Jurkat, Clone E6-1 (cell line): ENCODE results near the gene TAGLN.

Experiments used
- DNase-seq: peaks from one replicate; pipeline ENCODE4 v3.0.0-alpha.2; 2011; ENCODE audit warnings: low read depth, low spot score
- H3K4me3 ChIP-seq: 2 replicates; pipeline ENCODE4 v1.5.1; 2011; ENCODE audit warnings: mild to moderate bottlenecking, low read length, control low read depth, moderate library complexity

Gene TAGLN

DNA sequence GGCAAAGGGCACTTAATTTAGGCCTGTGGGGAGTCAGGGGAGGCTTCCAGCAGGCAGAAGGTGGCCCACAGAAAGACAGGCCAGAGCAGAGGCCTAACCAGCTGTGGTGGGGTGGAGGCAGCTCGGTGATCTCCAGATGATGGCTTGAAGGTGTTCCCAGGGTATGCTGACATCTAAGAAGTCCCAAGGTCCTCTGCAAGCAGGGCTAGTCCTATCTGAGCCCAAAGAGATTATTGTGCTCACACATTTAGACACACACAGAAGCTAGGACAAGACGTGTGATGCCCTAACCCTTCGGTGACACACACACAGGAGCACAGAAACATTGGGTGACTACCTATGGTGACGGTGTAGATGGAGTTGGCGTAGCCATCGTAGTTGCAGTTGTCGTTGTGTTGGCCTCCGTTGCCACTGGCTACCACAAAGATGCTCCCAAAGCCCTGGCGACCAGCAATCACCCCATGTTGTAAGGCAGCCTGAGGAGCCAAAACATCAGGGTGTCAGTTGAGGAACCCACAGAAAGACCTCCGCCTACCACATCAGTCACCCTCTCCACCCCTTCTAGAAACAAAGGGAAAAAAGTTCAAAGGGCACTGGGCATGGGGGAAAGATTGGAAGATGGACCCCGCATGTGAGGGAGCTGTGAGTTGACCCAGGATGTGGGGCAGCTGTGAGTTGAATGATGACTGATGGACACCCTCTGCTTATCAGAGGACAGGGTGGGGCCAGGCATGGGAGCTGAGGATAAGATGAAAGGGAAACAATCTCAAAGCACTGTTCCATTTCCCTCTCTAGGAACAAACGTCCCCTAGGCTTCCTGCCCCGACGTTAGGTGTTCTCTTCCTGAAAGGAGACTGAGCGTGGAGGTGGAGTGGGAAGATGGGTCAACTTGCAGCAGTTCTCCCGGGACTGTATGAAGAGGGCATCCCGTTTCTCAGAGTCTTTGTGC, 24.8 kb downstream of the TAGLN start:
- no peak for DNase-seq
- H3K4me3 ChIP-seq, result no peak overlapping the region

DNA sequence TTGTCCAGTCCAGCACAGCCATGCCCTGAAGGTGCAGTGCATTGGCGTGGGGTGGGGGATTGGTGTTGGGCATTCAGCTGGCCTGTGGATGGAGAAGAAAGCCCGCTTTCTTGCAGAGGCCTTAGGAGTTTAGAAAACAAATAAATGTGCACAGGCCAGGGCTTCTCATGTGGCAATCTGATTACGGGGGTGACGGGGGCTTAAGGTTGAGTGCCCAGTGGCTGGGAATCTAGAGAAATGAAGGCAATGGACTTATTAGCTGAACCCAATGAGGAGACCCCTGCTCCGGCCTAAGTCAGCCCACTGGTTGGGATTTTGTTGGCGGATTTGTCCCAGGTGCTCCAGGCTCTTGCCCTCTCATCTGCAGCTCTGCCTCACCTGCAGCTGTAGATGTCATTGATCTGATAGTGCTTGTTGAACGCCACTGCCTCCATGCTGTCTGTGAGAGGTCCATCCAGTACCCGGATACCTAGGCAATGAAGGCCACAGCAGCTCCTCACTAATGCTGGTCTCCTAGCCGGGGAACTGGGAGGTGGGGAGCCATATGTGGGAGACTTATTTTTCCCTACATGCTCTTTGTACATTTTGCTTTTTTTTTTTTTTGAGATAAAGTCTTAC, 26.5 kb downstream of the TAGLN start:
- DNase-seq, result no peak

DNA sequence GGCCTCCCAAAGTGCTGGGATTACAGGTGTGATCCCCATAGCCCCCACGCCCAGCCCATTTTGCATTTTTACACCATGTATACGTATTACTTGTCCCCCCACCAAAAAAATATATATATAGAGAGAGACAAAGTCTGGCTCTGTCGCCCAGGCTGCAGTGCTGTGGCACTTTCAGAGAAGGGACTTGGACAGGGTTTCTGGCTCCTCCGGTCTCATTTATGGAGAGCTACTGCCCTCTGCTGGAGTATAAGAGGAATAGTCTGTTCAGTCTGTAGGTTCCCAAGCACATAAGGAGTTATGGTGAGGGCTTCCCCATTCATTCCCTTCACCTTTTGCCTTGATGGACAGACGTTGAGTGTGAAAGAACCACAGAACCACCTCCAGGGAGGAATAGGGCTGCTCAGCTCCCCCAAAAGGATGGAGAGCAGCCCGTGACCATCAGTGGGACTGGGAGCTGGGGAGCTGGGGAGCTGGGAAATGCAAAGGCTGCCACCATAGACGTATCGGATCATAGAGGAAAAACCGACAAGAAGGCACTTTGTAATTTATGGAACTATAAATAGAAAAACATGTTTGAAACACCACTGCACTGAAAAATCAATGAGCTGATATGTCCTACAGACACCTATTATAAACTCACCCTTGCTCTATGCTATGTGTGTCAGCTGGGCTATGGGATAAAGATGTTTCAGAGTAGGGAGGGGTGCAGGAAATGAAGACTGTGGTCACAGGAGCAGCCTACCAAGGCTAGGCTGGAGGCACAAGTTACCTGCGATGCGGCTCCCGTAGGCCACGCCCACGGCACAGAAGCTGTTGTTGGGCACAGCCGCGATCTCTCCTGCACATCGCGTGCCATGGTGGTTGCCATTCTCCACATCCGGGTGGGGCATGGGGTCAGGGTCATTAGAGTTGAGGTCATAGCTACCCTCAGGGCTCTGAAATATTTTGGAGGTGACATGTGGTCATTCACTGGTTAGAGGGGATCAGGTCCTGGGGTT, 27.5 kb downstream of the TAGLN start:
- no peak overlapping the region for H3K4me3 ChIP-seq
- DNase-seq, result peak; percentile 76

More for the DNA sequence above, 26.5 kb downstream of the TAGLN start:
- H3K4me3 ChIP-seq, result no peak overlapping the region

DNA sequence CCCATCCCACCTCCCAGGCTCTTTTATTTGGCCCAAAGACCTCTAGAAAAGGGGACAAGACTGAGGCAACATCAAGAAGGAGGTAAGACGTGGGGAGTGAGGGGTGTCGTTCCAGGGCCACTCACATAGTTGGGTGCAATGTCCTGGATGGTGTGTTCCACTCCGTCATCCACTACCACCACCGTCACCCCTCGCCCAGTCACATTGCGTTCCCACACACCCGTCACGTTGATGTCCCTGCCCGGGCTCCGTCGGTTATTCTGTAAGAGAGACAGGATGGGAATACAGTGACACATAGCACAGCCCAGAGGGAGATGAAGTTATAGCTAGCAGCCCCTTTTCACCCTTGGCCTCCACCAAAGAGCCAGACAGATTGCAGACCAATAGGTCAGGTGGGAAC, 28.9 kb downstream of the TAGLN start:
- H3K4me3 ChIP-seq, result no peak overlapping the region
- DNase-seq, result no peak

DNA sequence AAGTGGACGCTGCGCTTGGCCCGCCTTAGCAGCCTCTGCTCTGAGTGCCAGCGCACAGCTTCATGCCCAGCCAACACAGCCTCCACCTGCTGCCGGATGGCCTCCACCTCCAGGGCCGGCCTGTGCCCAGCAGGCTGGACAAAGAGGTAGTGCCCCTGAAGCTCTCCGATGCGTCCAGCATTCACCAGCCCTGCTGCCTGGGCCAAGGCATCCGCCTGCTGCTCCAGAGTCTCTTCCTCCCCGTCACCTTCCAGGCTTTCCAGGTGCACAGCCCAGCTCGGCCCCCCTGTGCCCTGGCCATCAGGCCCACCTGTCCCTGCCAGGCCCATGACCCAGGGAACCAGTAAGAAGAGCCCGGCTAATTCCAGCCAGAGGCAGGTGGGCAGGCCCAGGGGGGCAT, 30.2 kb downstream of the TAGLN start:
- no peak overlapping the region for H3K4me3 ChIP-seq
- no peak for DNase-seq

DNA sequence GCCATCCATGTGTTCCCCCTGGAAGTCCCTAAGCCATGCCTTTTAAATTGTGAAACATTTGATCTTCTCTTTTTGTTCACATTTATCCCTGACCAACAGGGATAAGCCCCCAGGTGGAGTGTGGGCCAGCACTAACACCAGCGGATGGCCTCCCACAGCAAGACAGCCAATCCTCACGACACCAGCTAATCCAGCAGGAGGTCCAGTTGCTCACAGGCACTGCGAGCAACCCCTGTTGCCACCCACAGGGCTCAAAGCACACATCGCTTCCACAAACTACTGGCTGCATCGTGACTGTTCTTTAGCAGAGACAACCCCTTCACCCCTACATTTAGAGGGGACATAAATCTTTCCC, 30.7 kb downstream of the TAGLN start:
- no peak for DNase-seq
- peak overlapping the region; percentile 96 for H3K4me3 ChIP-seq

DNA sequence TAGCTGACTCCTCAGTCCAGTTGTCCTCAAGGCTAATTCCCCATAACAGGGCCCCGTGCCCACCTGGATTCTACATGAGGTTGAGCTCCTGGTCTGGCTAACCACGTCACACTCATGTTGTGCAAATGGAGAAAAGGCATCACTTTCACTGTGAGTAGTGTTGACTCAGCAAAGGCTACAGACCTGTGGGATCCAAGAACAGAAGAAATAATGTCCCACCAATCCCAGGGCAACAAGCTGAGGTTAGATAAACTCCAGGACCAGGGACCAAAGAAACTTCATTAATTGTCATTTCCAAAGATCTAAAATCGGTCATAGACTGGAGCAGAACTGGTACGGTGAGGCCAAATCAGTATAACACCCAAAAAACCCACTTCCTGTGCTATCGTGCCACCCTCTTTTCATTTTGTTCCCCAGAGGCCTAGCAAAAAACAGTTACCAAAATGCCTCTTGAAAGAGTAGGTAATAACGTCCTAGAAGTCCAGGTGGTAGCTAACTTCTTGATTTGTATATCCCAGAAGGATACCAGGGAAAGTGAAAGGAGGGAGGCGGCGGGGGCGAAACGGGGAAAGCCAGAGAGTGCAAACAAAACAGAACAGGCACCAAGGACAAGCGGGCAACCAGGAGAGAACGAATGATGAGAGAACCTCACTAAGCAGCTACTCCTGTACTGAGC, 31.3 kb downstream of the TAGLN start:
- DNase-seq, result peak; percentile 60
- peak overlapping the region; percentile 96 for H3K4me3 ChIP-seq

DNA sequence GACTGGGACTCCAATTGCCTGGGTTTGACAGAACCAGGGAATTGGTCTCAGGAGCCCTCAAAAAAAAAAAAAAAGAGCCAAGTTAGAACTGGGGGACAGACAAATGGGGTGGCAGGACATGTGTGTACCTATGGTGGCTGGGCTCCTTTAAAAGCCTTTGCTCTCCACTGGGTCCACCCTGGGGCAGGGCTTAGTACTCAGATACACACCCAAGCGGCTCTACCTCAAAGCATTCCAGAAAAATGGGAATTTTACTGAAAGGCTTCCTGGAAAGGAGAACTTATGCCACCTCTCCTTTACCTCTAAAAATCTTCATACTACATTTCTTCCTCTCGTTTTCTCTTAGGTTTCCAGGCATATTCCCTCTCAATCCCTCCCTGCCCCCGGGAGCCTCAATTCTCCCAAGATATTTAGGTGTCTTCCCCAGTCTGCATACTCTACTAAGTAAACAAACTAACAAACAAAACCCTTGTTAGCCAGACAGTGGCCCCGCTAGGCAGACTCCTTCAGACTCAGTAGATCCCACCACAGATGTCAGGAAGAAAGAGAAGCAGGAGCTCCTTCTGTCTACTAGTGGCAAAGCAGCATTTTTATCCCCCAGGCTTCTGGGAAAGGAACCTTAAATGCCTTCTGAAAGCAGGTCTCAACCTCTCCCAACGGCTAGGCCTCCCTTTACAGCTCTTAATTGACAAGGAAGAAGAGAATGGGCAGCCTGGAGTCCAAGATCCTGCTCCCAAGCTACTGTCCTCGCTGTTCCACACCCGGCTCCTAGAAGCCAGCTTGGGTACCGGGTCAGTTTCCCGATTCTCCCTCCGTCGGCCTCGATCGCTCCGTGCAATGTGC, 32.0 kb downstream of the TAGLN start:
- peak overlapping the region; percentile 96 for H3K4me3 ChIP-seq
- no peak for DNase-seq

DNA sequence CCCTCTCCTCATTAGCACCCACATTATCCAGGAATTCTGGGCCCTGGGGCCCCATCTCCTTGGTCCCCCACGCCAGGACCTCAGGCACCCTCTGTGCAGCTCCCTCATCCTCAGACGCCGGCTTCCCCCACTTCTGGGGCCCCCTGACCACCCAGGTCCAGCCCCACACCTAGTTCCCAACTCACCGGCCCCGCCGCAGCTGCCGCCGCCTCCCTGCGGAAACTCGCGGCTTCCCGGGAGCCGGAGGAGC, 32.6 kb downstream of the TAGLN start, which contains the start of gene PCSK7:
Gene PCSK7 (minus strand): TSS at position 232 of the 250 bp plus-strand sequence. CDS start 2,229 bp downstream, outside the sequence.
- H3K4me3 ChIP-seq, result peak within 1 kb of the TSS; percentile 96
- no peak for DNase-seq

DNA sequence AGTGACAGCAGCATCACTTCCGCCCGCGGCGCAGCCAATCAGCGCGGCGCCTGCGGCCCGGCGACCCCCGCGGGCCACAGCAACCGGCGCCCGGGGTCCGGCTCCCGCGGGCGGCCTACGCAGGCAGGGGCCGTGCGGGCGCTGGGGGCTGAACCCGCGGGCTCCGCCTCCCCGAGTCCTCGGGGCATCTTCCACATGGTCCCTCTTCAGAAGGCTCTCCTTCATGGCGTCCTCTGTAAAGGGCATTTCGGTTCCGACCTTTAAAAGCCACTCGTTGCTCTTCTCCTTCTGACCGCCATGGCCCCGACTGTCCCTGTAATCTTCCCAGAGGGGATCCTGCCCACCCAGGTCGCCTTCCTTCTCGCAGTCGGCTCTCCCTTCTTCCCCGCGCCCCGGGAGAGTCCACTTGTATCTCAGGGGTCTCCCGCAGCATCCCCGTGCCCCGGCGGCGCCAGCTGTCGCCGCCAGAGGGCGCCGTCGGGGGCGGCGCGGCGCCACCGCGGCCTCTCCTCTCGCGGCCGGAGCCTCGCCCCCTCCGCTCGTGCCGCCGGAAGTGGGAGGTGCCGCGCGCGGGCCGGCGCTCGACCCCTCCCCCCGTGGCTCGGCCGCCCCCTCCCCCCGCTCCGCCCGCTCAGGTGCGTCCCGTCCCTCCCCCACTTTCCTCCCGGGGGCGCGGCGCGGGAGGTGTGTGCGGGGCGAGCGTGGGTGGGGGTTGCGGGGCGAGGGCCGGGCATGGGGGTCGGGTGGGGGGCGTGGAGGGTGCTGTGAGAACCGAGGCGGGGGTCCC, 33.1 kb downstream of the TAGLN start, which contains the start of gene RNF214:
Gene RNF214 (plus strand): TSS at position 580 of the 787 bp plus-strand sequence. CDS start 1,602 bp downstream, outside the sequence.
- peak; percentile 62 for DNase-seq
- H3K4me3 ChIP-seq, result peak within 1 kb of the TSS; percentile 96

DNA sequence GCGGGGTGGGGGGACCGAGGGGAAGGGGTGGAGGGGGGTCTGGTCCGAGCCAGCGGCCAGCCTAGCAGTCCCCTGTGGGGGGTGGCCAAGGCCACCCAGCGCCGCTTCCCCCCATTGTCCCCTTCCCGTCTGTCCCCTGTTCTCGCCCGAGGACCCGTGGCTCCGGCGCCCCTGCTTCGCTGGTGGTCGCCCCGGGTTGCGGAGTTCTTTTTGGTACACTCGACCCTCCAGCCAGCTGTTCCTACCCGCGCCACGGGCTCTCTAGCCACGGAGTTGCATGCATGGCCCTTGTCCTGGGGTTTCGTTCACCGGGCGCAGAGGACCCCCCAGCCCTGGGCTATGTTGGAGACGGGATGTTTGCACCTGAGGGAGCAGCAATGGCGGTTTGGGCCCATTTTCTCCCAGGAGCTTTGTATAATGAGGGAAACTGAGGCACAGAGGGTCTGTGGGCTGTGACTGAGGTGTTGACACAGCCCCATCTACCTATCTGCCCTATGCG, 33.8 kb downstream of the TAGLN start:
- H3K4me3 ChIP-seq, result peak overlapping the region; percentile 65
- DNase-seq, result no peak

DNA sequence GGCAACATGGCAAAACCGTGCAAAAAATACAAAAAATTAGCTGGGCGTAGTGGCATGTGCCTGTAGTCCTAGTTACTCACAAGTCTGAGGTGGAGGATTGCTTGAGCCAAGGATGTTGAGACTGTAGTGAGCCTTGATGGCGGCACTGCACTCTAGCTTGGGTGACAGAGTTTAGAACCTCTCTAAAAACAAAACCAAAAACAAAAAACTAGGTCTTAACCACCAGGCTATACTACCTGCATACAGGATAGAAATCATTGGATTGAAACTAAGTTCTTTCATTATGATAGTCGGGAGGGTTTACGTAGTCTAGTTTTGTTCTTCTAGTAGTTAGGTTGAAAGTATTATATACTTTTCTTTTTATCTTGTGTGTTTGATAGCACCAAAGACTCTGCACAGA, 39.1 kb downstream of the TAGLN start:
- H3K4me3 ChIP-seq, result no peak overlapping the region
- no peak for DNase-seq

DNA sequence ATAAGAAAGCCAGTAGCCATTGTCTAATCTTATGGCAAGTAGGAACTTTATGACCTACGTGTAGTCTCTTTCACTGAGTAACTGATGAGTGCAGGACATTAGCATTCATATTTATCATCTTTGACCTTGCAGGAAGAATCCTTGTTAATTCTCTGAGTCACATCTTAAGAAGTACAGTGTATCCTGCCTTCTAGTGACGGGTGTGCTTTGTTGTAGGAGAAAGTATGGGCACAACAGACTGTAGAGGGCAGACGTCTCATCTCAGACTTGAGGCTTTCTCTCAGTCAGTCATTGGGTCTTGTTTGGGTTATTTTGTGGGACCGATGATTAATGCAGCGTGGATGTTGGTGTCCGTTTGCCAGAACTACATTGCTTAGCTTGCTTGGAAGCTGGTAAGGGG, 40.1 kb downstream of the TAGLN start:
- no peak overlapping the region for H3K4me3 ChIP-seq
- no peak for DNase-seq

DNA sequence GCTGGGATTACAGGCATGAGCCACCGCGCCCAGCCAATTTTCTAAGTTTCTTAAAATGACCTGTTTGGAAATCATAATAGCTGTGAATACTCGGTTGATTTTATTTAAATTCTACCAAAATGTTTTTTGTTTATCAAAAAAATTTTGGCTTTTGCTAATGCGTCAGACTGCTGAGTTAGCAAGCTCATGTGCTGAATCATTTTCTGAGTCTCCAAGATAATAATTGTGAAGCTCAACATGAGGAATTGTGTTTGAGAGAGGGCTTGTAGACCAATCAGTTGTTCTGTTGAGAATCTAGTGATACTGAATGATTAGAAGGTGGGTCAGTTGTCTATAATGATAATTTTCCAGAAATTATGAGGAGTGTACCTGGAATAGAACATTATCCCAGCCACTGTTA, 49.2 kb downstream of the TAGLN start:
- DNase-seq, result no peak
- no peak overlapping the region for H3K4me3 ChIP-seq

DNA sequence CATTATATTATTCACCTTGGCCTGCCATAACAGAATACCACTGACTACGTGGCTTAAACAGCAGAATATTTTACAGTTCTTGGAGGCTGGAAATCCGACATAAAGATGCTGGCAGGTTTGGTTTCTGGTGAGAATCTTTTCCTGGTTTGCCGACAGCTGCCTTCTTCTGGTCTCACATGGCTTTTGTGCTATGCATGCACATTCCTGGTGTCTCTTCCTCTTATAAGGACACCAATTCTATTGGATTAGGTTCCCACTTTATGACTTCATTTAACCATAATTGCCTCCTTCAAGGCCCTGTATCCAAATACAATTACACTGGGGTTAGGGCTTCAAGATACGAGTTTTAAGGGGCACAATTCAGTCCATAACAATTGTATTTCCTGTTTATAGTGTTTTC, 50.4 kb downstream of the TAGLN start:
- H3K4me3 ChIP-seq, result no peak overlapping the region
- no peak for DNase-seq

DNA sequence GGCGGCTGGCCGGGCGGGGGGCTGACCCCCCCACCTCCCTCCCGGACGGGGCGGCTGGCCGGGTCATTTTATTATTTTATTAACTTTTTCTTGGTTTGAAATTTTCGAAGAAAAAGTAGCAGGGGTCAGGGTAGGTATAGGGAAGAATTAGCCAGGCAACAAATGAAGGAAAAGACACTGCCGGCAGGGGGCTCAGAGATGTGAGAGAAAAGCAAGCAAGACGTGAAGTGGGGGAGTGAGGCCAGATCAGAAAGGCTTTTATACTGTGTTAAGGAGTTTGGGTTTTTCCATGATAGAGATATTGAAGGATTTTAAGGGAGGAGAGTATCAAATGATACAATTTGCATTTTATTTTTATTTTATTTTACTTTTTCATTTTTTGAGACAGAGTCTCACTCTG, 52.3 kb downstream of the TAGLN start:
- no peak overlapping the region for H3K4me3 ChIP-seq
- DNase-seq, result no peak

DNA sequence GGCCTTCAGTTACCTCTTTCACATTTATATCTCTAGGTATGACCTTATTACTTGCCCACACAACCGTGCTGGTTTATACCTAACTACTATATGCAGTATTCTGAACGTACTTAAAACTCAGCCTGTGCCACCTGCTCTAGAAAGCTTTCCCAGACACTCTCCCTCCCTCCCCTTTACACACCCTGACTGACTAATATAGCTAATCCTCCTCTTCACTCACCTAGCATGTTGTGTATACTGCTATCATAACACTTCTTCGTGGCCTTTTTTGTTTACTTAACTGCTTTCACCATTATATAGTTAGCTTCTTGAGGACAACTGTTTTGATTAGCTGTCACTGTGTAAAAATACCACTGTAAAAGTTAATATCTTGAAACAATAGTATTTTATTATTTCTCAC, 56.8 kb downstream of the TAGLN start:
- H3K4me3 ChIP-seq, result no peak overlapping the region
- DNase-seq, result no peak
